Lower leg skin (tissue), 3 donors: ENCODE data around the gene DCAKD.

Experiments
- POLR2A ChIP-seq, 2 donors: fragments of 450-650 bp; IDR thresholded peaks; one replicate each; pipeline ENCODE4 v1.6.1; 2016 to 2017; ENCODE audit warnings: antibody characterized with exemption in 2 of 2, mild to moderate bottlenecking in 1 of 2, moderate library complexity in 1 of 2
- TF ChIP-seq, protein P1 (sequence below), 3 donors: fragments of 450-650 bp; IDR thresholded peaks; one replicate each; pipeline ENCODE4 v1.5.1; 2016; ENCODE audit warnings: antibody characterized with exemption in 3 of 3, mild to moderate bottlenecking in 3 of 3, moderate library complexity in 2 of 3

DNA sequence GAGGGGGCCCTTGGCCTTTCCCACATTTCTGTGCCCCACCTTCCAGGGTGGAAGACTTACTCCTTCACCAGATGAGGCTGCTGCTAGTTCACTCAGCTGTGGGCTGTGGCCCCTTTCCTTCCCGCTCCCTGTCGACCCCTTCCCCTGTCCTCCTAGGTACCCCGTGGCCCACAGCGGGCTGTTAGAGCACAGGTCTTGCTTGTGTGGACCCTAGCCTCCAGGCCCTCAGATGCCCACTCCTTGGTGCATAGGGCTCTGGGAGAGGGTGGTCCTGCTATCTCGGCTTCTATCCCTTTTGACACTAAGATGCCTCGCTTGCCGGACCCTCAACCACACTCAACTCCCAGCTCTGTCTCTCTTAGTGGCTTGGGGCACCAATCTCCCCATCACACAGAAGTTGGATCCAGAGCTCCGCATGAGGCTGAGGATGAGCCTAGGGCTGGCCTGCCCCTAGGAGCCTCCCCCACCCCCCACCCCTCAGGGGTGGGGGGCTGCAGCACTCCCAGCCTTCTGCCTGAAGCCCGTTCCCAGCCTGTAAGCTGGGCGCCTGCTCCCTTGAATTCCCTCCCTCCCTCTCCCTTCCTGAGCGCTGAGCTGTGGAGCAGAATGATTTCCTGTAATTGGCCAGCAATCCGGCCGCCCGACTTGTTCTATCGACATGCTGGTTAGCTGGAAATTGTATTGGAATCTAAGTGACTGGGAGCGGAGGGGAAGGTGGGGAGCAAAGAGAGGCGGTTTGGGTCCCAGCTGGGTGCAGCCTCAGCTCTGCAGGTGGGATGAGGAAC is 30.9 kb downstream of the DCAKD start:
- TF ChIP-seq, protein P1, sequence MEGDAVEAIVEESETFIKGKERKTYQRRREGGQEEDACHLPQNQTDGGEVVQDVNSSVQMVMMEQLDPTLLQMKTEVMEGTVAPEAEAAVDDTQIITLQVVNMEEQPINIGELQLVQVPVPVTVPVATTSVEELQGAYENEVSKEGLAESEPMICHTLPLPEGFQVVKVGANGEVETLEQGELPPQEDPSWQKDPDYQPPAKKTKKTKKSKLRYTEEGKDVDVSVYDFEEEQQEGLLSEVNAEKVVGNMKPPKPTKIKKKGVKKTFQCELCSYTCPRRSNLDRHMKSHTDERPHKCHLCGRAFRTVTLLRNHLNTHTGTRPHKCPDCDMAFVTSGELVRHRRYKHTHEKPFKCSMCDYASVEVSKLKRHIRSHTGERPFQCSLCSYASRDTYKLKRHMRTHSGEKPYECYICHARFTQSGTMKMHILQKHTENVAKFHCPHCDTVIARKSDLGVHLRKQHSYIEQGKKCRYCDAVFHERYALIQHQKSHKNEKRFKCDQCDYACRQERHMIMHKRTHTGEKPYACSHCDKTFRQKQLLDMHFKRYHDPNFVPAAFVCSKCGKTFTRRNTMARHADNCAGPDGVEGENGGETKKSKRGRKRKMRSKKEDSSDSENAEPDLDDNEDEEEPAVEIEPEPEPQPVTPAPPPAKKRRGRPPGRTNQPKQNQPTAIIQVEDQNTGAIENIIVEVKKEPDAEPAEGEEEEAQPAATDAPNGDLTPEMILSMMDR (IDR thresholded peaks at IDR 0.05) = no peak
- no peak for TF ChIP-seq POLR2A (IDR thresholded peaks at IDR 0.05)
